H1 (cell line): Measurements from ENCODE around the gene PKD1L1. TPM values are rescaled to one million over a fixed set of nuclear protein-coding genes. Genes with fewer than 3 reads are reported as not detected.

Experiments used
- CTCF ChIA-PET: fragments of 300-600 bp; sonication (Branson Sonifier 250); formaldehyde crosslinking; loops from one replicate; lab custom pipeline; 2021; ENCODE audit not compliant: partially characterized antibody; lab: Charles Lee
- POLR2A ChIA-PET: fragments of 300-600 bp; sonication (Branson Sonifier 250); formaldehyde crosslinking; loops from one replicate; lab custom pipeline; 2021; ENCODE audit warnings: inconsistent platforms; ENCODE audit not compliant: partially characterized antibody; lab: Charles Lee
- DNase-seq, 2 experiments: peaks; one replicate each; pipeline versions ENCODE4 v3.0.0 to v3.0.0-alpha.2; 2010 to 2022; ENCODE audit warnings: low spot score in 2 of 2, low read depth in 1 of 2, mixed read lengths in 1 of 2
- FAIRE-seq: peaks from 2 replicates; lab custom pipeline; 2011; peaks lifted over from hg19 to GRCh38; lab: Jason Lieb, UNC
- H2AFZ ChIP-seq: 2 replicates; pipeline ENCODE4 v1.8.1; 2012; ENCODE audit warnings: low read length, inconsistent platforms
- H2AK5ac ChIP-seq: 2 replicates; pipeline ENCODE4 v1.6.1; 2013; ENCODE audit warnings: low read depth, low read length
- H2BK120ac ChIP-seq: replicated peaks from 2 replicates; pipeline ENCODE3; 2013; ENCODE audit warnings: low read depth, low read length, inconsistent platforms
- H2BK12ac ChIP-seq: 2 replicates; pipeline ENCODE4 v1.6.1; 2013; ENCODE audit warnings: low read depth, low read length
- H2BK15ac ChIP-seq: 2 replicates; pipeline ENCODE4 v1.6.1; 2013; ENCODE audit warnings: low read length
- H2BK20ac ChIP-seq: 2 replicates; pipeline ENCODE4 v1.6.1; 2013; ENCODE audit warnings: low read length
- H2BK5ac ChIP-seq: 2 replicates; pipeline ENCODE4 v1.6.1; 2013; ENCODE audit warnings: low read depth, low read length
- H3K14ac ChIP-seq: 2 replicates; pipeline ENCODE4 v1.6.1; 2013; ENCODE audit warnings: inconsistent platforms; ENCODE audit not compliant: insufficient read length
- H3K18ac ChIP-seq: 2 replicates; pipeline ENCODE4 v1.6.1; 2013; ENCODE audit warnings: low read length; ENCODE audit errors: extremely low read depth
- H3K23ac ChIP-seq: 2 replicates; pipeline ENCODE4 v1.6.1; 2013; ENCODE audit warnings: inconsistent platforms; ENCODE audit not compliant: insufficient read length
- H3K23me2 ChIP-seq: 2 replicates; pipeline ENCODE4 v1.6.1; 2013; ENCODE audit warnings: low read depth, low read length
- H3K27ac ChIP-seq: 2 replicates; pipeline ENCODE4 v1.6.1; 2011; ENCODE audit warnings: low read depth, low read length, inconsistent platforms
- H3K27me3 ChIP-seq, 4 experiments: replicated peaks in 1 of 4; 1 replicate in 1 of 4; 2 replicates in 3 of 4; pipeline versions ENCODE4 v1.6.1 to v1.8.1; 2011 to 2013; ENCODE audit warnings: low read length in 3 of 4, mild to moderate bottlenecking in 3 of 4, inconsistent platforms in 2 of 4, mixed read lengths in 2 of 4, moderate library complexity in 1 of 4; ENCODE audit not compliant: control insufficient read depth in 3 of 4, insufficient read depth in 3 of 4; ENCODE audit errors: extremely low read depth in 1 of 4
- H3K36me3 ChIP-seq, 4 experiments: 2 replicates each; pipeline versions ENCODE4 v1.6.1 to v1.8.1; 2011 to 2013; ENCODE audit warnings: mild to moderate bottlenecking in 4 of 4, low read length in 3 of 4, moderate library complexity in 2 of 4, control low read depth in 1 of 4, inconsistent platforms in 1 of 4; ENCODE audit not compliant: insufficient read depth in 4 of 4, control insufficient read depth in 2 of 4
- H3K4ac ChIP-seq: replicated peaks from 2 replicates; pipeline ENCODE3; 2013; ENCODE audit warnings: low read length, low read depth, mixed read lengths, inconsistent platforms; ENCODE audit not compliant: insufficient read length
- H3K4me1 ChIP-seq, 4 experiments: replicated peaks in 1 of 4; 1 replicate in 1 of 4; 2 replicates in 3 of 4; pipeline versions ENCODE4 v1.6.1 to v1.8.1; 2011 to 2013; ENCODE audit warnings: low read length in 3 of 4, inconsistent platforms in 2 of 4, mixed read lengths in 1 of 4; ENCODE audit not compliant: insufficient read depth in 4 of 4, control insufficient read depth in 3 of 4
- H3K4me2 ChIP-seq, 2 experiments: 2 replicates each; pipeline versions ENCODE4 v1.6.1 to v1.8.1; 2011 to 2013; ENCODE audit warnings: low read depth in 2 of 2, low read length in 2 of 2, control low read depth in 1 of 2, inconsistent platforms in 1 of 2, mild to moderate bottlenecking in 1 of 2; ENCODE audit not compliant: insufficient read depth in 1 of 2
- H3K4me3 ChIP-seq, 4 experiments: fragments of 200-600, 300-600 bp in 1 of 4; sonication (generic), shearing (Covaris generic), sonication (Bioruptor Twin) in 1 of 4; 2 replicates each; pipeline versions ENCODE4 v1.5.1 to v1.8.1; 2011 to 2016; ENCODE audit warnings: low read length in 4 of 4, low read depth in 3 of 4, control low read depth in 2 of 4, inconsistent platforms in 2 of 4, mild to moderate bottlenecking in 2 of 4, mixed read lengths in 1 of 4, moderate library complexity in 1 of 4; ENCODE audit not compliant: insufficient read depth in 2 of 4; ENCODE audit errors: extremely low read depth in 1 of 4
- H3K56ac ChIP-seq: replicated peaks from 2 replicates; pipeline ENCODE3; 2013; ENCODE audit warnings: low read depth, mild to moderate bottlenecking, mixed read lengths, low read length, inconsistent platforms; ENCODE audit not compliant: insufficient read length
- H3K79me1 ChIP-seq: 2 replicates; pipeline ENCODE4 v1.6.1; 2013; ENCODE audit warnings: low read depth, low read length, control low read depth
- H3K79me2 ChIP-seq, 2 experiments: 2 replicates each; pipeline versions ENCODE4 v1.6.1 to v1.8.1; 2012 to 2013; ENCODE audit warnings: low read length in 2 of 2, mild to moderate bottlenecking in 2 of 2, inconsistent platforms in 1 of 2; ENCODE audit not compliant: insufficient read depth in 2 of 2, control insufficient read depth in 1 of 2
- H3K9ac ChIP-seq, 4 experiments: replicated peaks in 1 of 4; 1 replicate in 1 of 4; 2 replicates in 3 of 4; pipeline versions ENCODE4 v1.6.1 to v1.8.1; 2011 to 2013; ENCODE audit warnings: low read depth in 3 of 4, low read length in 3 of 4, control low read depth in 2 of 4, mild to moderate bottlenecking in 2 of 4, moderate library complexity in 2 of 4, inconsistent platforms in 1 of 4; ENCODE audit errors: extremely low read depth in 1 of 4
- H3K9me3 ChIP-seq, 2 experiments: 2 replicates each; pipeline versions ENCODE4 v1.6.1 to v1.8.1; 2012 to 2013; ENCODE audit warnings: mild to moderate bottlenecking in 2 of 2, moderate library complexity in 2 of 2, control low read depth in 1 of 2, inconsistent platforms in 1 of 2, low read depth in 1 of 2, low read length in 1 of 2, mixed read lengths in 1 of 2; ENCODE audit not compliant: insufficient read depth in 2 of 2
- H4K20me1 ChIP-seq, 2 experiments: replicated peaks in 1 of 2; 2 replicates each; pipeline versions ENCODE3 to v1.8.1; 2011 to 2013; ENCODE audit warnings: inconsistent platforms in 2 of 2, low read length in 2 of 2, mild to moderate bottlenecking in 1 of 2; ENCODE audit not compliant: insufficient read depth in 2 of 2, control insufficient read depth in 1 of 2
- H4K5ac ChIP-seq: 2 replicates; pipeline ENCODE4 v1.6.1; 2013; ENCODE audit warnings: low read length, low read depth, mixed read lengths, inconsistent platforms; ENCODE audit not compliant: insufficient read length
- H4K8ac ChIP-seq: 2 replicates; pipeline ENCODE4 v1.8.0; 2013; ENCODE audit warnings: mild to moderate bottlenecking, moderate library complexity, low read length, inconsistent platforms; ENCODE audit not compliant: insufficient read depth; ENCODE audit errors: extremely low read depth
- H4K91ac ChIP-seq: replicated peaks from 2 replicates; pipeline ENCODE3; 2013; ENCODE audit warnings: low read length, mixed read lengths, inconsistent platforms; ENCODE audit not compliant: insufficient read length
- CBX5 ChIP-seq: fragments of 300-800, 300-1000 bp; sonication (generic); IDR thresholded peaks from 2 replicates; pipeline ENCODE4 v1.7.1; 2016; ENCODE audit warnings: antibody characterized with exemption, low read length, low read depth
- NANOG ChIP-seq: IDR thresholded peaks from 2 replicates; pipeline ENCODE4 v1.6.1; 2011; ENCODE audit warnings: low read length, low read depth, mild to moderate bottlenecking, inconsistent platforms; ENCODE audit not compliant: insufficient read depth, poor library complexity, severe bottlenecking
- POLR2A ChIP-seq, 2 experiments: IDR thresholded peaks; 1 replicate in 1 of 2; 2 replicates in 1 of 2; pipeline ENCODE4 v1.6.1; 2011; ENCODE audit warnings: low read depth in 2 of 2, low read length in 2 of 2, mild to moderate bottlenecking in 2 of 2; ENCODE audit errors: control extremely low read depth in 1 of 2
- RBBP5 ChIP-seq: IDR thresholded peaks from 2 replicates; pipeline ENCODE4 v1.7.1; 2012; ENCODE audit warnings: low read depth, mild to moderate bottlenecking, inconsistent platforms, low read length, moderate library complexity, borderline replicate concordance
- SIN3A ChIP-seq, 2 experiments: IDR thresholded peaks in 1 of 2; conservative IDR thresholded peaks in 1 of 2; 2 replicates each; pipeline ENCODE4 v1.6.1; 2011 to 2012; ENCODE audit warnings: low read length in 2 of 2, improper control_type of control experiment in 1 of 2, low read depth in 1 of 2, mild to moderate bottlenecking in 1 of 2
- WGBS, 2 experiments: shearing (Covaris generic) in 1 of 2; methylation state at CpG; one replicate each; pipeline versions ENCODE4 v1.1.6 to v1.1.7; 2013 to 2015; ENCODE audit warnings: low lambda C conversion rate in 2 of 2, mixed read lengths in 2 of 2, inconsistent platforms in 1 of 2, low coverage in 1 of 2, missing lambda C conversion rate in 1 of 2; ENCODE audit not compliant: insufficient replicate concordance in 2 of 2, insufficient coverage in 1 of 2, insufficient read length in 1 of 2; ENCODE audit errors: extremely low coverage in 1 of 2, missing lambda C conversion rate in 1 of 2; 5-methylcytosine and 5-hydroxymethylcytosine counted together
- polyA plus RNA-seq, 7 experiments: library from polyadenylated mRNA; depleted of rRNA in 3 of 7; stranded (reverse) in 5 of 7; unstranded in 2 of 7; fragments of >200 nt in 5 of 7; fragments of 200-250 nt in 2 of 7; gene quantifications; 1 replicate in 5 of 7; 2 replicates in 1 of 7; 4 replicates in 1 of 7; pipeline versions ENCODE4 v1.2.1 to v1.2.3, GENCODE V29; 2011 to 2013; ENCODE audit warnings: missing spikeins in 2 of 7, mixed read lengths in 2 of 7
- total RNA-seq: library from RNA; stranded (reverse); fragmentation: NEBNext Ultra II Directional; extraction: Animal tissue kit (Norgen Biotek cat#: 25700); gene quantifications from 2 replicates; pipeline ENCODE4 v1.2.1, GENCODE V29; 2021

Gene PKD1L1
- total and polyA plus RNA-seq, 2 of the 8 experiments (the other 6 are each of a cell fraction or from before 2014, with no cell fraction given) = 0.22 to 0.35 TPM

GRCh38 chr7:47933215-47933614 is 15.1 kb downstream of the PKD1L1 start:
- Histone ChIP-seq H3K36me3 (no peaks in the 10 kb centered on the region), H4K5ac (no peak overlapping the region), H4K91ac (no peak overlapping the region), H3K14ac (no peak overlapping the region), H3K79me2 (no peaks in the 10 kb centered on the region), H3K79me1 (no peaks in the 10 kb centered on the region), H4K8ac (no peak overlapping the region), H2BK15ac (no peak overlapping the region), H2BK5ac (no peak overlapping the region), H3K4me2 (no peak overlapping the region), H2AK5ac (no peak overlapping the region), H3K23me2 (no peaks in the 10 kb centered on the region), H2BK20ac (no peak overlapping the region), H3K18ac (no peak overlapping the region), H2AFZ (no peak overlapping the region), H3K27ac (no peak overlapping the region), H3K4me3 (no peak overlapping the region), H3K23ac (no peak overlapping the region), H3K4ac (no peak overlapping the region), H4K20me1 (no peaks in the 10 kb centered on the region), H3K56ac (no peak overlapping the region), H3K9me3 (no peaks in the 10 kb centered on the region), H3K9ac (no peak overlapping the region), H2BK12ac (no peak overlapping the region), H3K27me3 (no peaks in the 10 kb centered on the region), H2BK120ac (no peak overlapping the region), H3K4me1 (no peaks in the 10 kb centered on the region; a peak in 1 of 7 replicates)
- ChIA-PET CTCF (interaction anchor here (0.6 to 1.4 kb wide), 4 partner anchors 10 to 33 kb away, joined by 3 to 4 read pairs (median 3); no protein-coding TSS in a partner anchor), POLR2A (no interaction called here)
- WGBS, 2 experiments = 85% methylated on average over 8 of the region's 8 CpGs; no CpG with 5 or more reads in 1 of the 2 experiments
- FAIRE-seq (no peak), DNase-seq (no peak)
- TF ChIP-seq CBX5 (no peak), NANOG (no peak), RBBP5 (no peak), POLR2A (IDR thresholded peaks at IDR 0.05; ENCODE audit: control extremely low read depth in 1 of 2, low read depth in 2 of 2, low read length in 2 of 2) (no peak), SIN3A (conservative IDR thresholded peaks at IDR 0.05 in 1 of 2, IDR thresholded peaks at IDR 0.05 in 1 of 2; ENCODE audit: low read depth in 1 of 2, low read length in 2 of 2) (no peak)
